PC-3 (cell line): ENCODE measurements around the gene HES3. TPM values are rescaled to one million over a fixed set of nuclear protein-coding genes. Genes with fewer than 3 reads are reported as not detected.

Source experiments
- ATAC-seq: fragments of 200-7000 bp; cut with Tn5 transposase; 2 replicates; pipeline ENCODE4 v1.9.1; 2020; ENCODE audit warnings: mild to moderate bottlenecking, moderate library complexity
- BruUV-seq: library from RNA; stranded (reverse); fragments of 400-500 nt; replicated peaks from 2 replicates; lab custom pipeline; 2021; lab: Mats Ljungman, UMichigan
- CTCF ChIA-PET: fragments of 300-600 bp; sonication (Branson Sonifier 250); formaldehyde crosslinking; loops from one replicate; lab custom pipeline; 2022; ENCODE audit warnings: antibody characterized with exemption; lab: Charles Lee
- POLR2A ChIA-PET: fragments of 300-600 bp; sonication (Branson Sonifier 250); formaldehyde crosslinking; loops from one replicate; lab custom pipeline; 2022; ENCODE audit warnings: antibody characterized with exemption; ENCODE audit not compliant: unreplicated experiment; lab: Charles Lee
- DNase-seq: peaks from one replicate; pipeline ENCODE4 v3.0.0-alpha.2; 2015
- H2AFZ ChIP-seq: fragments of 300-600 bp; sonication (generic); 2 replicates; pipeline ENCODE4 v1.6.0; 2016; ENCODE audit warnings: antibody characterized with exemption, low read length
- H3F3A ChIP-seq: fragments of 300-600 bp; sonication (generic); one replicate; pipeline ENCODE4 v1.6.0; 2017; ENCODE audit warnings: antibody characterized with exemption, low read length, control low read depth, mild to moderate bottlenecking; ENCODE audit not compliant: unreplicated experiment
- H3K27ac ChIP-seq: fragments of 300-600 bp; sonication (generic); 2 replicates; pipeline ENCODE4 v1.5.1; 2016; ENCODE audit warnings: mild to moderate bottlenecking, low read length
- H3K27me3 ChIP-seq: fragments of 300-600 bp; sonication (generic); 2 replicates; pipeline ENCODE4 v1.6.1; 2016; ENCODE audit warnings: low read length, mixed read lengths
- H3K36me3 ChIP-seq: fragments of 300-600 bp; sonication (generic); 2 replicates; pipeline ENCODE4 v1.6.1; 2016; ENCODE audit warnings: low read depth, mixed run types, low read length, mixed read lengths
- H3K4me1 ChIP-seq: fragments of 300-600 bp; sonication (generic); 2 replicates; pipeline ENCODE4 v1.5.1; 2016; ENCODE audit warnings: low read length; ENCODE audit not compliant: insufficient read depth
- H3K4me2 ChIP-seq: fragments of 300-600 bp; sonication (generic); 2 replicates; pipeline ENCODE4 v1.6.0; 2016; ENCODE audit warnings: low read length
- H3K4me3 ChIP-seq: fragments of 300-600 bp; sonication (generic); 2 replicates; pipeline ENCODE4 v1.5.1; 2016; ENCODE audit warnings: mild to moderate bottlenecking, low read length, mixed read lengths
- H3K79me2 ChIP-seq: fragments of 300-600 bp; sonication (generic); 2 replicates; pipeline ENCODE4 v1.6.1; 2017; ENCODE audit warnings: low read length, mixed read lengths
- H3K9ac ChIP-seq: fragments of 300-600 bp; sonication (generic); 2 replicates; pipeline ENCODE4 v1.6.0; 2016; ENCODE audit warnings: mild to moderate bottlenecking, low read length
- H3K9me2 ChIP-seq: fragments of 300-600 bp; sonication (generic); replicated peaks from 2 replicates; pipeline ENCODE4 v1.6.1; 2016; ENCODE audit warnings: mixed run types, low read length, mixed read lengths
- H3K9me3 ChIP-seq: fragments of 300-600 bp; sonication (generic); 2 replicates; pipeline ENCODE4 v1.6.1; 2016; ENCODE audit warnings: low read length, mixed read lengths
- H4K20me1 ChIP-seq: fragments of 300-600 bp; sonication (generic); 2 replicates; pipeline ENCODE4 v1.6.1; 2016; ENCODE audit warnings: low read length, mixed read lengths
- CTCF ChIP-seq: fragments of 300-600 bp; sonication (generic); conservative IDR thresholded peaks from 2 replicates; pipeline ENCODE4 v1.5.1; 2017; ENCODE audit warnings: antibody characterized with exemption, low read depth, mild to moderate bottlenecking, low read length
- EZH2 ChIP-seq: fragments of 300-600 bp; sonication (generic); IDR thresholded peaks from one replicate; pipeline ENCODE4 v1.6.1; 2017; ENCODE audit warnings: antibody characterized with exemption, mild to moderate bottlenecking, low read length; ENCODE audit not compliant: unreplicated experiment
- EZH2phosphoT487 ChIP-seq: fragments of 300-600 bp; sonication (generic); IDR thresholded peaks from 2 replicates; pipeline ENCODE4 v1.6.1; 2018; ENCODE audit warnings: mild to moderate bottlenecking, antibody characterized with exemption, low read length, borderline replicate concordance
- intact Hi-C: fragments of 100-400 bp; cut with micrococcal nuclease; formaldehyde crosslinking; loops from 2 replicates; pipeline ENCODE4 v1.9.0; 2023
- total RNA-seq: library from RNA; depleted of rRNA; stranded (reverse); fragments of >200 nt; gene quantifications from 2 replicates; pipeline ENCODE4 v1.2.3, GENCODE V29; 2014

The HES3 gene
- total RNA-seq, 1 experiment from 2014 or later = not detected

- Histone ChIP-seq H2AFZ (no peak overlapping the region), H3K36me3 (peaks cover 61% of the 10 kb centered on the region), H4K20me1 (0 out of 2 replicates have a peak, but pooled peaks cover 9% of the 10 kb centered on the region), H3K27me3 (no peaks in the 10 kb centered on the region), H3F3A (peaks cover 20% of the 10 kb centered on the region), H3K9me3 (no peaks in the 10 kb centered on the region), H3K9me2 (no peaks in the 10 kb centered on the region), H3K9ac (peak overlapping the region; percentile 26), H3K4me3 (peak overlapping the region; percentile 18; the same call in 1 of the 2 replicates), H3K4me1 (peaks cover 60% of the 10 kb centered on the region), H3K79me2 (peaks cover 15% of the 10 kb centered on the region; the same call in 1 of the 2 replicates), H3K4me2 (peak overlapping the region; percentile 60), H3K27ac (peak overlapping the region; percentile 84)
- DNase-seq (peak; percentile 99), ATAC-seq (peak; percentile 90)
- ChIA-PET POLR2A (interaction anchor here (1.2 kb wide), 1 partner anchor 14 kb away, joined by 3 read pairs; the partner anchor contains the start of gene RNF207), CTCF (interaction anchor here (0.6 to 1.6 kb wide), 5 partner anchors 14 to 203 kb away, joined by 3 to 19 read pairs (median 5); partner anchors contain the start of gene RNF207)
- BruUV-seq = TSS peak; percentile 13
- intact Hi-C loops = no loop called here
- no peak for TF ChIP-seq EZH2
- TF ChIP-seq EZH2phosphoT487 = no peak
- TF ChIP-seq CTCF = no peak
Measured at GRCh38 chr1:6220236-6220635, 23.7 kb upstream of the HES3 start.

- H3K36me3 ChIP-seq = peaks cover 60% of the 10 kb centered on the region
- no peak overlapping the region for H3K9ac ChIP-seq
- H3K4me2 ChIP-seq = peak overlapping the region; percentile 60
- TF ChIP-seq EZH2phosphoT487 = no peak
- no peak for TF ChIP-seq CTCF
- no peak for TF ChIP-seq EZH2
- no peaks in the 10 kb centered on the region for H3K27me3 ChIP-seq
- H3K79me2 ChIP-seq = peaks cover 24% of the 10 kb centered on the region; the same call in 1 of the 2 replicates
- ATAC-seq (no peak), DNase-seq (no peak)
- H3K4me1 ChIP-seq = peaks cover 61% of the 10 kb centered on the region
- H3K27ac ChIP-seq = peak overlapping the region; percentile 84
- no peak overlapping the region for H2AFZ ChIP-seq
- ChIA-PET POLR2A (interaction anchor here (1.2 kb wide), 1 partner anchor 15 kb away, joined by 3 read pairs; the partner anchor contains the start of gene RNF207), CTCF (interaction anchor here (1.2 to 1.6 kb wide), 2 partner anchors 16 to 23 kb away, joined by 6 to 19 read pairs; no protein-coding TSS in a partner anchor)
- intact Hi-C loops = no loop called here
- H3K4me3 ChIP-seq = no peak overlapping the region
- H3F3A ChIP-seq = peaks cover 20% of the 10 kb centered on the region
- H3K9me3 ChIP-seq = no peaks in the 10 kb centered on the region
- H3K9me2 ChIP-seq = no peaks in the 10 kb centered on the region
- BruUV-seq = TSS peak; percentile 21
- H4K20me1 ChIP-seq = 0 out of 2 replicates have a peak, but pooled peaks cover 12% of the 10 kb centered on the region
Measured at GRCh38 chr1:6221210-6221784, 22.7 kb upstream of the HES3 start.

DNA sequence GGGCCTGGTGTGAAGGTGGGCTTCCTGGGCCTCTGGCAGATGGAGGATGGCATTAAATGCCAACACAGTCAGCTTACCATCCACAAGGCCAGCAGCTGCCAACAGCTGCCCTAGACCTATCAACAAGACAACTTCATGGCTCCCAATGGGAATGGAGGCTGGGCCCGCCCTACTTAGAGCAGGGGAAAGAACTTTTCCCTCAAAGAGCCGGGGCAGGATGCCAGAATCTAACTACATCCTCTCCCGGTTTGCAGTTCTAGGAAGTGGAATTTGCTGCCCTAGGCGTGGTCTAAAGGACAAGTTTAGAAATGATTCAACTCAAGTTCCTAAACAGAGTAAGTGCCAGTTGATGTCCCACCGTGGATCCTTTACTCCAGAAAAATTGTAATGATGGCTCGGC lies 21.3 kb upstream of the HES3 start:
- no TSS peak for BruUV-seq
- Histone ChIP-seq H3K27ac (peak overlapping the region; percentile 37), H3K4me2 (no peak overlapping the region), H4K20me1 (0 out of 2 replicates have a peak, but pooled peaks cover 12% of the 10 kb centered on the region), H3K9me3 (no peaks in the 10 kb centered on the region), H3K79me2 (peaks cover 35% of the 10 kb centered on the region; the same call in 1 of the 2 replicates), H2AFZ (no peak overlapping the region), H3K27me3 (no peaks in the 10 kb centered on the region), H3F3A (peaks cover 20% of the 10 kb centered on the region), H3K36me3 (peaks cover 61% of the 10 kb centered on the region), H3K9ac (no peak overlapping the region), H3K9me2 (no peaks in the 10 kb centered on the region), H3K4me1 (peaks cover 61% of the 10 kb centered on the region), H3K4me3 (no peak overlapping the region)
- TF ChIP-seq EZH2 = no peak
- no peak for TF ChIP-seq EZH2phosphoT487
- no peak for TF ChIP-seq CTCF
- peak; percentile 87 for DNase-seq
- peak; percentile 33 for ATAC-seq
- ChIA-PET POLR2A (no interaction called here), CTCF (no interaction called here)
- intact Hi-C loops = no loop called here
